ENCODE data around the gene B3GLCT. TPM values are rescaled to one million over a fixed set of nuclear protein-coding genes. Genes with fewer than 3 reads are reported as not detected.

The B3GLCT gene
- total and polyA plus RNA-seq, 2 experiments from 2014 or later, result 2.2 to 4.4 TPM

- TF ChIP-seq, protein P1, sequence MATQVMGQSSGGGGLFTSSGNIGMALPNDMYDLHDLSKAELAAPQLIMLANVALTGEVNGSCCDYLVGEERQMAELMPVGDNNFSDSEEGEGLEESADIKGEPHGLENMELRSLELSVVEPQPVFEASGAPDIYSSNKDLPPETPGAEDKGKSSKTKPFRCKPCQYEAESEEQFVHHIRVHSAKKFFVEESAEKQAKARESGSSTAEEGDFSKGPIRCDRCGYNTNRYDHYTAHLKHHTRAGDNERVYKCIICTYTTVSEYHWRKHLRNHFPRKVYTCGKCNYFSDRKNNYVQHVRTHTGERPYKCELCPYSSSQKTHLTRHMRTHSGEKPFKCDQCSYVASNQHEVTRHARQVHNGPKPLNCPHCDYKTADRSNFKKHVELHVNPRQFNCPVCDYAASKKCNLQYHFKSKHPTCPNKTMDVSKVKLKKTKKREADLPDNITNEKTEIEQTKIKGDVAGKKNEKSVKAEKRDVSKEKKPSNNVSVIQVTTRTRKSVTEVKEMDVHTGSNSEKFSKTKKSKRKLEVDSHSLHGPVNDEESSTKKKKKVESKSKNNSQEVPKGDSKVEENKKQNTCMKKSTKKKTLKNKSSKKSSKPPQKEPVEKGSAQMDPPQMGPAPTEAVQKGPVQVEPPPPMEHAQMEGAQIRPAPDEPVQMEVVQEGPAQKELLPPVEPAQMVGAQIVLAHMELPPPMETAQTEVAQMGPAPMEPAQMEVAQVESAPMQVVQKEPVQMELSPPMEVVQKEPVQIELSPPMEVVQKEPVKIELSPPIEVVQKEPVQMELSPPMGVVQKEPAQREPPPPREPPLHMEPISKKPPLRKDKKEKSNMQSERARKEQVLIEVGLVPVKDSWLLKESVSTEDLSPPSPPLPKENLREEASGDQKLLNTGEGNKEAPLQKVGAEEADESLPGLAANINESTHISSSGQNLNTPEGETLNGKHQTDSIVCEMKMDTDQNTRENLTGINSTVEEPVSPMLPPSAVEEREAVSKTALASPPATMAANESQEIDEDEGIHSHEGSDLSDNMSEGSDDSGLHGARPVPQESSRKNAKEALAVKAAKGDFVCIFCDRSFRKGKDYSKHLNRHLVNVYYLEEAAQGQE (IDR thresholded peaks at IDR 0.05; ENCODE audit: unreplicated experiment), result no peak
- TF ChIP-seq EZH2 (IDR thresholded peaks at IDR 0.05; ENCODE audit: low read depth, unreplicated experiment), result no peak
- TF ChIP-seq ZNF114 (CRISPR knock-in tag; IDR thresholded peaks at IDR 0.05), result no peak
- no peak for TF ChIP-seq ETS1 (IDR thresholded peaks at IDR 0.05)
Measured at GRCh38 chr13:31278869-31279268, 79.1 kb downstream of the B3GLCT start (continued).

DNA sequence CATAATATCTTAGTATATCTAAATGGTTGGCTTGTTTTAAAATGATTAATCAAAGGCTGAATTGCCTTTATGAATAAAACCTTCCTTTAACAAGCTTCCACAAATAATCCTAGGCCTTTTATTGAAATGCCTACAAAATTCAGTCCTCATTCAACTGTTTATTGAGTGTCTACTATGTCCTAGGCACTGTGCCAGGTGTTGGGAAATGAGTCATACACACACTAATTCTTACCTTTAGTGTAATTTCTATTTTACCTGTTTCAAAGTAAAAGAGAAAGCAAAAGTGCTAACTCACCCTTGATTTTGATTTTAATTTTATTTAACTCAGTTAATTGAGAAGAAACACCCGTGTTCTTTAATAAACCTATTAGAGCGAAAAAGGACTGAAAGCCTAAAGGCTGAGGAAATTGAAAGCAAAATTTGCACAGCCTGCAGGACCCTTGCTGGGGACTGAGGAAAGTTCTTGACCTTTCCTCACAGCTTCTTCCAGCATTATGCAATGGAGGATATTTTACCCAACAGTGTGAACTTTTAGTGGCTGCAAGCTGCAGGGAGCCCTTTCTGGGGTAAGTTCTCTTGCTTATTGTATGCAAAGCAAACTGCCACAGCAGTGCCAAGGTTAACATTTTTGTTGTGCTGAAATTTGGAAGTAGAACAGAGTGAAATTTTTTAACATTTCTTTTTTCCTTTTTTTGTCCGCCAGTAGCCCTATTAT lies 83.1 kb downstream of the B3GLCT start:
- Mint-ChIP-seq H3K4me1 (no peaks in the 10 kb centered on the region), H3K27ac (no peak overlapping the region), H3K9me3 (peaks cover 23% of the 10 kb centered on the region), H3K27me3 (ENCODE audit: insufficient read depth, low read depth, poor library complexity) (no peaks in the 10 kb centered on the region), H3K4me3 (no peak overlapping the region), H3K36me3 (ENCODE audit: low read depth) (peaks cover 27% of the 10 kb centered on the region)
- Histone ChIP-seq H3K36me3 (ENCODE audit: insufficient read depth) (peaks cover 7% of the 10 kb centered on the region; the same call in 1 of the 2 replicates), H3K79me2 (replicated peaks; ENCODE audit: insufficient read depth) (no peaks in the 10 kb centered on the region), H4K20me1 (replicated peaks; ENCODE audit: insufficient read depth) (no peaks in the 10 kb centered on the region; the same call in 1 of the 2 replicates), H3K4me2 (no peak overlapping the region), H3K27me3 (ENCODE audit: insufficient read depth) (no peaks in the 10 kb centered on the region), H3K4me3 (no peak overlapping the region), H3K9me2 (ENCODE audit: insufficient read depth) (no peaks in the 10 kb centered on the region), H3F3A (replicated peaks; ENCODE audit: low read depth) (no peaks in the 10 kb centered on the region), H3K4me1 (ENCODE audit: insufficient read depth) (no peaks in the 10 kb centered on the region), H2AFZ (no peak overlapping the region), H3K27ac (ENCODE audit: low read depth) (no peak overlapping the region)
- ATAC-seq (no peak), DNase-seq (ENCODE audit: low spot score) (no peak)
- TF ChIP-seq NANOG (IDR thresholded peaks at IDR 0.05; ENCODE audit: borderline replicate concordance) (no peak), POLR2AphosphoS5 (IDR thresholded peaks at IDR 0.05; ENCODE audit: low read depth) (no peak), CTCF (conservative IDR thresholded peaks at IDR 0.05; ENCODE audit: low read depth in 2 of 2) (no peak), ETS1 (IDR thresholded peaks at IDR 0.05) (no peak), ZNF114 (CRISPR knock-in tag; IDR thresholded peaks at IDR 0.05) (no peak), ZNF331 (CRISPR knock-in tag; IDR thresholded peaks at IDR 0.05; ENCODE audit: low read depth) (no peak), STAT1 (IDR thresholded peaks at IDR 0.05; ENCODE audit: unreplicated experiment) (no peak), EZH2phosphoT487 (IDR thresholded peaks at IDR 0.05; ENCODE audit: unreplicated experiment) (no peak), JUNB (IDR thresholded peaks at IDR 0.05; ENCODE audit: unreplicated experiment) (no peak)
